ENCODE data around the gene OR2V2.
"Not testable (repeated sequence)": the region's sequence is repeated elsewhere in the genome, so short reads cannot be mapped to it uniquely, and the experiment has no call there.

The OR2V2 gene

GRCh38 chr5:181114844-181115778, 32.3 kb upstream of the OR2V2 start:
- DNase-seq (ENCODE audit: low read depth): no peak

DNA sequence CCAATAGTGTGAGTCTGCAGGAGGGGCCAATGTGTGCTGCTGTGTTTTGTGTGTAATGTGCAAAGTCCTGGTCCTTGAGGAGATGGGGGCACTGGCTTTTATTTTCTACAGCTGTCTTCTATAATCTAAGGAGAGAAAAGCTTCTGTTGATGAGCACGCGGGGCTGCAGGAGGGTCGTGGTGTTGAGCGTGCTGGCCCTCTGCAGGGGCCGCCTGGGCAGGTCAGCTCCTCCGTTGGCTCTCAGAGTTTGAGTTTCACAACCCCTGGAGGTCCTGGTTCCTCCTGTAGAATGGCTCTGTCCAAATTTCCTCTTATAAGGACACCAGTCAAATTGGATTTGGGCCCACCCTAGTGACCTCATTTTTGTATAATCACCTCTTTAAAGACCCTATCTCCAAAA, 29.0 kb upstream of the OR2V2 start:
- DNase-seq (ENCODE audit: low read depth): no peak

DNA sequence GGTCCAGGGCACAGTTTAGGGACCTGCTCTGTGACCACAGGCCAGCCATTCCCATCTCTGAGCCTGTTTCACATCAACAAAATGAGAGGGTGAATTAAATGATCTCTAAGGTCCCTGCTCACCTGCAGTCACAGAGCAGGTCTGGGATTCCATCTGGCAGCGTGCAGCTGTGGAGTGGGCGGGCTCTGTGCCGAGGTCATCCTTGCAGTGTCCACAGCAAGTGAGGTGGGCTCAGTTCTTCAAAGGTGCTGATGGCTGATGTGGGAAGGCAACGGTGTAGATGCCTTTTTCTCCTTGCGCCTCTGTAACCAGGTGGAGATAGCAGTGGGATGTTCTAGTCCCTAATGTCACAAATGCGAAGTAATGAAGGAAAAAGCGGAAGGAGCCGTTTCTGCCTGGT, 28.3 kb upstream of the OR2V2 start:
- no peak for DNase-seq (ENCODE audit: low read depth)

GRCh38 chr5:181120306-181120705, 27.1 kb upstream of the OR2V2 start:
- no peak for DNase-seq (ENCODE audit: low read depth)

GRCh38 chr5:181120761-181121160, 26.6 kb upstream of the OR2V2 start:
- no peak for DNase-seq (ENCODE audit: low read depth)

DNA sequence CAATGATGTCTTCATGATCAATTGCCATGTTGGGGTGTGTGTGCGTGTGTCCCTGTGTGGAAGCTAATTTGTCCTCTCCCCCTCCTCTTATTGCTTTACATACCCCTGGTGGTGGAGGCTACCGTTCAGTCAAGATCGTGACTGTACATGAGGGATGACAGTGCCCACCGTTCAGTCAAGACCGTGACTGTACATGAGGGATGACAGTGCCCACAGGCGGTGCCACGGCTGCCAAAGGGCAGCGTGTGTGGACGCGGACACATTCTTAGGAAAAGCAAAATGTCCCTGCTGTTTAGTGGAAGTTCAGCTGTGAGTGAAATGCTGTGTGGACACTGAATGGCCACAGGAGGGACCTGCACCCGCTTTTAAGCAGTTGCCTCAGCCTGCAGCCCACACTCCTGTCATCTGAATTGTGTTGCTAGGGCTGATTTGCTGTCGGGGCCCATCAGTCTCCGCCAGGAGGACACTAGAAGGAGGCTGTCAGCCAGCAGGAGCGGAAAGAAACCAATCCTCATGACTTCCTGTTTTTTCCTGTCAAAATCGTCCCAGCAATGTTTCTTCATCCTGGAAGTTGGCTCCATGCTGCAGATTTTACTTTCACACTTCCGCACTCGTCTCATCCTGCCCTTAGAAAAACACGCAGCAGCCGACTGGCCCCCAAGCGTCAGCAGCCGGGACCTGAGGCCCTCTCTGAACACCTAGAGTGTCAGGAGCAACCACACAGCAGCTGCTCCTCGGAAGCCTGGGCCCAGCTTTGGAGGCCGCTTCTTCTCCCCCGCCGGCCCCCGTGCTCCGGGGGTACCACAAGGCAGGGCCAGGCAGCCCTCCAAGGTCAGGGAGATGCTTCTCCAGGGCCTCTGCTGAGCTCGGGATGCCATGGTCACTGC, 25.5 kb upstream of the OR2V2 start:
- no peak for DNase-seq (ENCODE audit: low read depth)

DNA sequence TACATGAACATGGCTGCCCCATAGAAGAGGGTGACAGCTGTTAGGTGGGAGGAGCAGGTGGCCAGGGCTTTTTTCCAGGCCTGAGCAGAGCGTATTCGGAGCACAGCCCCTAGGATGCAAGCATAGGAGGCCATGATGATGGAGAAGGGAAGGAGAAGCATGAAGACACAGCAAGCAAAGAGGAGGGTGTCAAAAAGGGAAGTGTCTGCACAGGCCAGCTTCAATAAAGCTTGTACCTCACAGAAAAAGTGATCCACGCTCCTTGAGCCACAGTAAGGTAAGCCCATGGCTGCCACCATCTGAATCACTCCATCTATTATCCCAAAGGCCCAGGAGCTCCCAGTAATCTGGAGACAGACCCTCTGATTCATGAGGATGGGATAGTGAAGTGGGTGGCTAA, 22.9 kb upstream of the OR2V2 start:
- no peak for DNase-seq (ENCODE audit: low read depth)

DNA sequence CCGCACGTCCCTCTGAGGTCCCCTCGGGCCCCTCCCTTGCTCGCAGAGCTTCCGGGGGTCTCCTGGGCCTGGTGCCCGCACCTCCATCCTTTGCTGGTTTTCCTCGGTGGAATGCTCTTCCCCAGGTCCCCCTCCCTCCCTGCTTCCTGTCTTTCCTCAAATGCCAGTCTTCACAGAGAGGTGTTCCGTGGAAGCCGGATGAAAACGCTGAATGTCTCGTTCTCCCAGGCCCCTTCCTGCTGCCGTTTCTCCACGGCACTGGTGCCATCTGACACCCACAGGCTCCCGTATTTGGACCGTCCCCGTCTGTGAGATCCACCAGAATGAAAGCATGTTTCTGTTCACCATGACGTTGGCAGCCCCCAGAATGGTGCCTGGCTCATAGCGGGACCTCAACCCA, 20.5 kb upstream of the OR2V2 start:
- DNase-seq (ENCODE audit: low read depth): no peak

DNA sequence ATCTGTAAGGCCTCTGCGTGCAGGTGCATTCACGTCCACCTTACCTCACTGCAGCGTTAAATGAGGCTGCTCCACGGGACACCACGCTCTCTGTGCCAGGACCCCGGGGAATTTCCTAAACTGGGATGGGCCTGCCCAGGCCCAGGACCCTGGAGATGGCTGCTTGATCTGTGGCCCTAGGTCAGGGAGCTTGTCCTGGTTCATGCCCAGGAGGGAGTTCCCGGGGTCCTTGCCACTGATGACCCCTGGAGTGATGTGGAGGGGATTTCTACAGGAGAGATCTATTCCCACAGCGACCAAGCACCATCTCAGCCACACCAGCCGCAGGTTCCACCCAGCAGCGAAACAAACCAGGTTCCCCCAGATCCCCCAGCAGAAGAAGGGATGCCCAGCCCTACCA, 19.9 kb upstream of the OR2V2 start:
- no peak for DNase-seq (ENCODE audit: low read depth)

- no peak for DNase-seq (ENCODE audit: low read depth)
These were observed 19.3 kb upstream of the OR2V2 start for GRCh38 chr5:181127907-181128626.

DNA sequence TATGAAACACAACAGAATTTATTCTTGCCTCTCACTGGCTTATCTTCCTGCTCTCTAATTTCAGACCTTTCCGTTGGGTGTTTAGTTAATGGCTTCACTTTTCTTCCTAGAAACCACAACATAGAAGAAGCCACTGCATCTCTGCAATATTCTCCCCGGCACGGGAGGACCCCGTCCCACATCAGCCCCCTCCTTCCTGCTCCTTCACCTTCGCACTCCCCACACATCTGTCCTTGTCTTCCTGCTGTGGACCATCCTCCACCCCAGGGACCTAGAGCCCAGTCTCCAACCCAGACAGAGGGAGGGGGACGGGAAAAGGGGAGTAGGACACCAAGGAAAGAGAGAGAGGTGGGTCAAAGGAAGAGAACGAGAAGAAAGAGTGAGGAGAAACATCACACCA, 17.8 kb upstream of the OR2V2 start:
- no peak for DNase-seq (ENCODE audit: low read depth)

- DNase-seq (ENCODE audit: low read depth): not testable (repeated sequence)
These were observed 17.3 kb upstream of the OR2V2 start for GRCh38 chr5:181130081-181130480.

DNA sequence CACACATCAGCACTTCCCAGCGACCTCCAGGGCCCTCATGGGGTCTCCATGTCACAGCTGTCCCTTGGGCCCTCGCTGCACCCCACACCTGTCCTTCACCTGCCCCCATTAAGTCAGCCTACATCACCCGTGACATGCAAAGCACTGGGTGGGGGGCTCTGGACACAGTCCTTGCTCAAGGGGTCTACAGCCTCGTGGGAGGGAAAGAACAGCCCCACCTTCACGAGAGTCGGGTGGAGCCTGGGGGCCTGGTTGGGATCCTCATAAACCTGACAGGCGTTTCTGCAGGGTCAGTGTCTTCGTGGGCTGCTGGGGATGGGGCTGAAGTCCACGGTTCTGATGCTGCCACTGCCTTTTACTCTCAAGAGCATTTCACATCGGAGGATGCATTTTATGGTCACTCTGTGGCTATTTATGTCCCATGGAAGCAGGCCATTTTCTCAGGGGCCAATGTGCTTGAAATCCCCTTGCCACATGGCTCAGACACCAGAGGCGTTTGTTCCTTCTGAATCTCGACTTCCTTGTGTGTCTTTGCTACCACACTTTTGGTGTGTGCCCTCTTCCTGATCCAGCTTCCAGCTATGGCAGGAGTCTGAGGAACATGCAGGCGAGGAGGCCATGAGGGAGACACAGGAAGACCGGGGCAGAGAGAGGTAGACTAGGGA, 16.4 kb upstream of the OR2V2 start, which contains the start of gene OR2V1:
Gene OR2V1, minus strand, starts transcription at position 338 of the 665 bp plus-strand sequence. CDS start 5,865 bp downstream, outside the sequence.
- DNase-seq (ENCODE audit: low read depth): no peak

DNA sequence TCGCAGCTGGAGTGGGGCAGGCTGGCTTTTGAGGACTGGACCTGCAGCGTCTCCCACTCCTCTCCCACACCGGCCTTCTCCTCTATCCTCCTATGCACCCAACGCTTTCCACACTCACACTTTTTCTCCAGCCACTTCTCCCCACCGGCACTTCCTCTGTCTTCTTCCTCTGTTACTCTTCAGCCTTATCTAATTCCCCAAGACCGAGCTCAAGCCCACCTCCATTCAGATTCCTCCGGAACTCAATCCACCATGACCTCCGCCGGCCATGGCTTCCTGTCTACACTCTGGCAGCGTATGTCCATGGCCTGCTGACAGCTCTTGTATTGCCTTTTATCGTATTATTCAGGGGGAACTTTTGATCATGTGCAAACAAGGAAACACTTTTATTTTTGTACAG, 15.9 kb upstream of the OR2V2 start:
- no peak for DNase-seq (ENCODE audit: low read depth)

GRCh38 chr5:181133083-181133482, 14.3 kb upstream of the OR2V2 start:
- DNase-seq (ENCODE audit: low read depth): no peak

DNA sequence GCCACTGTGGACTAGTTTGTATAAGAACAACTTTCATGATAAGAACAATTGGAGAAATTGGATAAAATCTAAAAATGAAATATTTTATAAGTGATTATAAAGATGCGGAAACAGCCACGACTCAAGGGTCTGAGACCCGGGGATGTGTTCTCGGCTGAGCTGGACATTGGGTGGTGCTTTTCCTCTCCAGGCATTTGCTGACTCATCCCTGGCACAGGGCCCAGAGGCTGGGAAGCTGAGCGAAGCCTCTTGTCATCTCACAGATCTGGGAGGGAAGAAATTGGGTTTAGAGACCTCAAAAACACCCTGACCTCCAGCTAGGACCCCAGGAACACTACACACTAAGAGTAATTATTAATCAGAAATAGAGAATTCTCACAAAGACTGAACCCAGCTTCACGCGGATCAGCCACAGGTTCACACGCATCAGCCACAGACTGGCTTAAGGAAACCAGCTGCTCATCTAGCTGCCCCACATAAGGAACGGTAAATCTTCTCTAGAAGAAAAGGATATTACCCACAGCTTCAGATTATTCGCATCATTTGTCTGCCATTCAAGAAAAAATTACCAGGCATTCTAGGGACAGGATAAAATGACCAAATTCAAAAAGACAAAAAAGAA, 13.7 kb upstream of the OR2V2 start:
- DNase-seq (ENCODE audit: low read depth): no peak

GRCh38 chr5:181134259-181134658, 13.1 kb upstream of the OR2V2 start:
- DNase-seq (ENCODE audit: low read depth): no peak

GRCh38 chr5:181136361-181136955, 10.9 kb upstream of the OR2V2 start:
- DNase-seq (ENCODE audit: low read depth): no peak

DNA sequence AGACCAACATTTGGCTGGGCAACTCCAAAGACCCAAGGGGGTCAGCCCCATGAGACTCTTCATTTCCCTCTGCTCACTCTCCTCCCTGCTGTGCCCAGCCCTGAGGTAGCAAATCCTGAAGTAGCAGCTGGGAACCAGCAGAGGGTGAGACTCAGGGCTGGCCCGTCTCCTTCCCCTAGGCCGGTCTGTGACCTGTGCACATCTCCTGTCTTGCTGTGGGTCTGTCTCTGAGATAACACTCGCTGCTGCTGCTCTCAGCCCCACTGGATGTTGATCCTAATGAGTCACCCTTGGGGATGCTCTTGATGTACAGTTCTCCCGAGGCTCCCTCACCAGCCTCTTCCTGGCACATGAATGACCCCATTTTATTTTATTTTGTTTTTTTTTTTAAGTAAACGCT, 9.1 kb upstream of the OR2V2 start:
- no peak for DNase-seq (ENCODE audit: low read depth)

DNA sequence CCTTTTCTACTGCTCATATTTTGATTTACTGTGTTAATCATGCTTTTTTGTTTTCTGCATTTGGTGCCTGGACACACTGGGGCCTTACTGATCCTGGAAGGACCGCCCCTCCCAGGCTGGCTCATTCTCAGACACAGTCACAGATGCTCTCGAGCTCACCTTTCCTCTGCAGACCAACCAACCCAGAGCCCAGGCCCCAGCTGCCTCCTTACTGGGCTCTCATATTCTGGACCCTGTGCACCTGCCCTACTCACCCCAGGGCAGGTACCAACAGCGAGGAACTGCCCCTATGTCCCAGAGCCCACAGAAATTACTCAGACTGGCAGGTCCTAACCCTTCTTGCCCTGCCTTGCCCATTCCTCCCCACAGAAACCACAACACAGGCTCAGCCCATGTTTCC, 6.6 kb upstream of the OR2V2 start:
- no peak for DNase-seq (ENCODE audit: low read depth)

GRCh38 chr5:181142054-181142453, 5.3 kb upstream of the OR2V2 start:
- DNase-seq (ENCODE audit: low read depth): no peak
